A673 (cell line): ENCODE results near the gene PCSK6.

Source experiments
- EZH2 ChIP-seq: fragments of 200-600 bp; sonication (generic); IDR thresholded peaks from 2 replicates; pipeline ENCODE4 v1.6.1; 2017; ENCODE audit warnings: borderline replicate concordance, low read depth, mild to moderate bottlenecking, mixed read lengths, antibody characterized with exemption, low read length; ENCODE audit not compliant: poor library complexity, severe bottlenecking
- TF ChIP-seq, protein P1 (sequence below): fragments of 300-800, 200-600 bp; sonication (generic); conservative IDR thresholded peaks from 2 replicates; pipeline ENCODE4 v1.5.1; 2017; ENCODE audit warnings: low read depth, mild to moderate bottlenecking, antibody characterized with exemption, low read length, moderate library complexity, mixed read lengths

DNA sequence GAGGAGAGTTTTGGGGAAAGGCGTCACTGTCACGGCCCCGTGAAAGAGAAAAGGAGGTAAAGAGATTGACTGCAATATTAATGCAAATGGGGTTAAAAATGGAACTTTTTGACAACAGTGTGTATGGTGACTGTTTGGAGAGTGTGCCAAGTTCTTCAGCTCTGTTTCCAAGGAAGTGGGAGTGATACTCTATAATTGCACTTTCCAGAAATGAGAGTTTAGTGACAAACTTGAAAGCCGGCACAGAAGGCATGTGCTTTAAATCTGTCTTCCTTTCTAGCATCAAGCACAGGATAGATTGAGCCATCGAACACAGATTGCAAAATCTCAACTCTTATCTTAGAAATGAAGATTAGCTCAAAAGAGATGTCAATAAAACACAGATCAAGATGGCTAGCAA lies 142.6 kb downstream of the PCSK6 start:
- TF ChIP-seq, protein P1, sequence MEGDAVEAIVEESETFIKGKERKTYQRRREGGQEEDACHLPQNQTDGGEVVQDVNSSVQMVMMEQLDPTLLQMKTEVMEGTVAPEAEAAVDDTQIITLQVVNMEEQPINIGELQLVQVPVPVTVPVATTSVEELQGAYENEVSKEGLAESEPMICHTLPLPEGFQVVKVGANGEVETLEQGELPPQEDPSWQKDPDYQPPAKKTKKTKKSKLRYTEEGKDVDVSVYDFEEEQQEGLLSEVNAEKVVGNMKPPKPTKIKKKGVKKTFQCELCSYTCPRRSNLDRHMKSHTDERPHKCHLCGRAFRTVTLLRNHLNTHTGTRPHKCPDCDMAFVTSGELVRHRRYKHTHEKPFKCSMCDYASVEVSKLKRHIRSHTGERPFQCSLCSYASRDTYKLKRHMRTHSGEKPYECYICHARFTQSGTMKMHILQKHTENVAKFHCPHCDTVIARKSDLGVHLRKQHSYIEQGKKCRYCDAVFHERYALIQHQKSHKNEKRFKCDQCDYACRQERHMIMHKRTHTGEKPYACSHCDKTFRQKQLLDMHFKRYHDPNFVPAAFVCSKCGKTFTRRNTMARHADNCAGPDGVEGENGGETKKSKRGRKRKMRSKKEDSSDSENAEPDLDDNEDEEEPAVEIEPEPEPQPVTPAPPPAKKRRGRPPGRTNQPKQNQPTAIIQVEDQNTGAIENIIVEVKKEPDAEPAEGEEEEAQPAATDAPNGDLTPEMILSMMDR = no peak
- no peak for TF ChIP-seq EZH2
